ENCODE data around the gene GAREM2.

Gene GAREM2

GRCh38 chr2:26170795-26171194 is 2.1 kb upstream of the GAREM2 start:
- DNase-seq, result no peak

GRCh38 chr2:26172189-26172870 is 558 bp upstream of the GAREM2 start:
- DNase-seq, result no peak

GRCh38 chr2:26173776-26174482 is 1.0 kb downstream of the GAREM2 start:
- DNase-seq, result no peak

GRCh38 chr2:26174691-26175465 is 2.0 kb downstream of the GAREM2 start:
- DNase-seq, result no peak

GRCh38 chr2:26175466-26176278 is 2.8 kb downstream of the GAREM2 start:
- DNase-seq, result no peak

- no peak for DNase-seq
Observed at GRCh38 chr2:26176279-26176615, 3.4 kb downstream of the GAREM2 start.

GRCh38 chr2:26177122-26177521 is 4.2 kb downstream of the GAREM2 start:
- no peak for DNase-seq

GRCh38 chr2:26178246-26178645 is 5.4 kb downstream of the GAREM2 start:
- no peak for DNase-seq

GRCh38 chr2:26178746-26179436 is 6.0 kb downstream of the GAREM2 start:
- no peak for DNase-seq

GRCh38 chr2:26179446-26179913 is 6.6 kb downstream of the GAREM2 start:
- DNase-seq, result no peak

- DNase-seq, result no peak
Observed at GRCh38 chr2:26182441-26182840, 9.6 kb downstream of the GAREM2 start.

- no peak for DNase-seq
Observed at GRCh38 chr2:26182887-26183630, 10.2 kb downstream of the GAREM2 start.

- no peak for DNase-seq
Observed at GRCh38 chr2:26184121-26184520, 11.2 kb downstream of the GAREM2 start.

- DNase-seq, result peak; percentile 78
Observed at GRCh38 chr2:26184555-26185303, 11.8 kb downstream of the GAREM2 start.

GRCh38 chr2:26185304-26185928 is 12.5 kb downstream of the GAREM2 start:
- DNase-seq, result no peak

GRCh38 chr2:26185954-26186770 is 13.3 kb downstream of the GAREM2 start:
- DNase-seq, result no peak

- no peak for DNase-seq
Observed at GRCh38 chr2:26187114-26187513, 14.2 kb downstream of the GAREM2 start.

GRCh38 chr2:26187537-26188104 is 14.7 kb downstream of the GAREM2 start:
- no peak for DNase-seq

GRCh38 chr2:26189123-26189522 is 16.2 kb downstream of the GAREM2 start:
- no peak for DNase-seq
